Osteoblast (primary cell): Measurements from ENCODE around the gene PLCB4. TPM values are rescaled to one million over a fixed set of nuclear protein-coding genes. Genes with fewer than 3 reads are reported as not detected.

Experiments
- DNase-seq: peaks from one replicate; pipeline ENCODE4 v3.0.0; 2011; ENCODE audit warnings: low spot score, mixed read lengths; ENCODE audit not compliant: insufficient read length; ENCODE audit errors: missing footprints
- H2AFZ ChIP-seq: 2 replicates; pipeline ENCODE4 v1.6.0; 2011; ENCODE audit warnings: mild to moderate bottlenecking, low read length
- H3K27ac ChIP-seq: 2 replicates; pipeline ENCODE4 v1.5.1; 2011; ENCODE audit warnings: mild to moderate bottlenecking, low read depth, low read length, moderate library complexity
- H3K27me3 ChIP-seq: 2 replicates; pipeline ENCODE4 v1.6.0; 2012; ENCODE audit warnings: mild to moderate bottlenecking, control low read depth, inconsistent platforms, low read length, moderate library complexity; ENCODE audit not compliant: insufficient read depth
- H3K36me3 ChIP-seq: 2 replicates; pipeline ENCODE4 v1.5.1; 2011; ENCODE audit warnings: mild to moderate bottlenecking, low read length, control low read depth, moderate library complexity; ENCODE audit not compliant: insufficient read depth
- H3K4me1 ChIP-seq: 2 replicates; pipeline ENCODE4 v1.5.1; 2011; ENCODE audit warnings: mild to moderate bottlenecking, low read length, control low read depth, moderate library complexity; ENCODE audit not compliant: insufficient read depth
- H3K4me2 ChIP-seq: 2 replicates; pipeline ENCODE4 v1.6.0; 2011; ENCODE audit warnings: mild to moderate bottlenecking, low read length; ENCODE audit not compliant: insufficient read depth
- H3K4me3 ChIP-seq: fragments of 200-600 bp; sonication (generic); 3 replicates; pipeline ENCODE4 v1.5.1; 2012; ENCODE audit warnings: mild to moderate bottlenecking, low read length, inconsistent platforms; ENCODE audit not compliant: insufficient read depth
- H3K79me2 ChIP-seq: 2 replicates; pipeline ENCODE4 v1.6.0; 2012; ENCODE audit warnings: mild to moderate bottlenecking, low read length, control low read depth, inconsistent platforms; ENCODE audit not compliant: insufficient read depth
- H3K9me3 ChIP-seq: 2 replicates; pipeline ENCODE4 v1.5.1; 2011; ENCODE audit warnings: low read depth, low read length, control low read depth
- H4K20me1 ChIP-seq: 2 replicates; pipeline ENCODE4 v1.6.0; 2012; ENCODE audit warnings: mild to moderate bottlenecking, low read length, control low read depth; ENCODE audit not compliant: insufficient read depth
- CTCF ChIP-seq: IDR thresholded peaks from 2 replicates; pipeline ENCODE4 v1.5.1; 2011; ENCODE audit warnings: mild to moderate bottlenecking, low read depth, low read length, moderate library complexity; ENCODE audit errors: extremely low read depth
- total RNA-seq: library from RNA; depleted of rRNA; stranded (reverse); fragments of >200 nt; gene quantifications from 2 replicates; pipeline ENCODE4 v1.2.3, GENCODE V29; 2012

Gene PLCB4
- total RNA-seq, 1 donor = 13.0 TPM

- Histone ChIP-seq H3K4me3 (no peak overlapping the region), H3K9me3 (no peaks in the 10 kb centered on the region), H3K79me2 (peaks cover 2% of the 10 kb centered on the region), H3K27me3 (no peaks in the 10 kb centered on the region), H4K20me1 (no peaks in the 10 kb centered on the region), H2AFZ (no peak overlapping the region), H3K36me3 (no peaks in the 10 kb centered on the region), H3K27ac (no peak overlapping the region), H3K4me1 (no peaks in the 10 kb centered on the region), H3K4me2 (no peak overlapping the region)
- DNase-seq = no peak
- no peak for TF ChIP-seq CTCF
These were observed 159.2 kb downstream of the PLCB4 start for GRCh38 chr20:9227896-9228615.

GRCh38 chr20:9228774-9229450 lies 160.0 kb downstream of the PLCB4 start:
- no peak overlapping the region for H3K27ac ChIP-seq
- no peaks in the 10 kb centered on the region for H3K27me3 ChIP-seq
- H3K36me3 ChIP-seq = no peaks in the 10 kb centered on the region
- DNase-seq = no peak
- no peaks in the 10 kb centered on the region for H3K4me1 ChIP-seq
- no peak overlapping the region for H2AFZ ChIP-seq
- no peak overlapping the region for H3K4me2 ChIP-seq
- no peak overlapping the region for H3K4me3 ChIP-seq
- H3K79me2 ChIP-seq = peaks cover 2% of the 10 kb centered on the region
- no peaks in the 10 kb centered on the region for H3K9me3 ChIP-seq
- H4K20me1 ChIP-seq = no peaks in the 10 kb centered on the region
- TF ChIP-seq CTCF = no peak

GRCh38 chr20:9230406-9230805 lies 161.5 kb downstream of the PLCB4 start:
- no peaks in the 10 kb centered on the region for H3K27me3 ChIP-seq
- no peaks in the 10 kb centered on the region for H3K9me3 ChIP-seq
- no peak for DNase-seq
- H4K20me1 ChIP-seq = no peaks in the 10 kb centered on the region
- no peak overlapping the region for H2AFZ ChIP-seq
- no peak overlapping the region for H3K4me3 ChIP-seq
- no peak for TF ChIP-seq CTCF
- H3K27ac ChIP-seq = no peak overlapping the region
- H3K4me1 ChIP-seq = peaks cover 4% of the 10 kb centered on the region
- H3K4me2 ChIP-seq = no peak overlapping the region
- peaks cover 2% of the 10 kb centered on the region for H3K79me2 ChIP-seq
- no peaks in the 10 kb centered on the region for H3K36me3 ChIP-seq

GRCh38 chr20:9233804-9234203 lies 164.9 kb downstream of the PLCB4 start:
- H3K4me3 ChIP-seq = no peak overlapping the region
- DNase-seq = no peak
- no peak overlapping the region for H2AFZ ChIP-seq
- H3K4me1 ChIP-seq = peaks cover 10% of the 10 kb centered on the region
- peaks cover 13% of the 10 kb centered on the region for H3K79me2 ChIP-seq
- H3K36me3 ChIP-seq = no peaks in the 10 kb centered on the region
- H3K4me2 ChIP-seq = no peak overlapping the region
- no peak for TF ChIP-seq CTCF
- H3K9me3 ChIP-seq = no peaks in the 10 kb centered on the region
- H3K27me3 ChIP-seq = no peaks in the 10 kb centered on the region
- H3K27ac ChIP-seq = no peak overlapping the region
- no peaks in the 10 kb centered on the region for H4K20me1 ChIP-seq
